ENCODE data around the gene FANCD2. TPM values are rescaled to one million over a fixed set of nuclear protein-coding genes. Genes with fewer than 3 reads are reported as not detected.
"Not testable (repeated sequence)": the region's sequence is repeated elsewhere in the genome, so short reads cannot be mapped to it uniquely, and the experiment has no call there.

Gene FANCD2
- total RNA-seq, 1 donor, result 6.2 TPM

DNA sequence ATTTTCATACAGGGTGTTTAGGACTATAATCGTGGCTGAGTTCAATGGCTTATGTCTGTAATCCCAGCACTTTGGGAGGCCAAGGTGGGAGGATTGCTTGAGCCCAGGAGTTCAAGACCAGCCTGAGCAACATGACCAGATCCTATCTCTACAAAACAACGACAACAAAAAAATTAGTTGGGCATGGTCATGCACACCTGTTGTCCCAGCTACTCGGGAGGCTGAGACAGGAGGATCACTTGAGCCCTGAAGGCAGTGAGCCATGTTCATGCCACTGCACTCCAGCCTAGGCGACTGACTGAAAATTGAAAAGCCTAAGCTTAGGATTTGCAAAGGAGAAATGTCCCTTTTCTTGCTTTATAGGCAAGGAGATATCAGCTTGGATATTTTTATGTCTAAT is 90.7 kb downstream of the FANCD2 start:
- Histone ChIP-seq H3K4me3 (ENCODE audit: insufficient read depth, low read length) (peak overlapping the region; percentile 92), H3K79me2 (ENCODE audit: insufficient read depth, low read length) (peaks cover 62% of the 10 kb centered on the region), H4K20me1 (ENCODE audit: insufficient read depth, low read length) (peaks cover 38% of the 10 kb centered on the region), H3K36me3 (ENCODE audit: insufficient read depth, low read length) (peaks cover 6% of the 10 kb centered on the region), H3K9me3 (ENCODE audit: low read depth, low read length) (no peaks in the 10 kb centered on the region), H3K27me3 (ENCODE audit: insufficient read depth, low read length) (no peaks in the 10 kb centered on the region), H2AFZ (ENCODE audit: low read length) (no peak overlapping the region), H3K4me1 (ENCODE audit: insufficient read depth, low read length) (peaks cover 13% of the 10 kb centered on the region), H3K4me2 (ENCODE audit: insufficient read depth, low read length) (peak overlapping the region; percentile 97), H3K27ac (ENCODE audit: low read depth, low read length) (peak overlapping the region; percentile 87)
- no peak for DNase-seq (ENCODE audit: insufficient read length, low spot score, missing footprints)
- TF ChIP-seq CTCF (IDR thresholded peaks at IDR 0.05; ENCODE audit: extremely low read depth, low read depth, low read length), result no peak

GRCh38 chr3:10119376-10119775 is 93.1 kb downstream of the FANCD2 start:
- no peak overlapping the region for H3K4me2 ChIP-seq (ENCODE audit: insufficient read depth, low read length)
- peaks cover 13% of the 10 kb centered on the region for H3K4me1 ChIP-seq (ENCODE audit: insufficient read depth, low read length)
- no peaks in the 10 kb centered on the region for H3K27me3 ChIP-seq (ENCODE audit: insufficient read depth, low read length)
- H2AFZ ChIP-seq (ENCODE audit: low read length), result no peak overlapping the region
- H3K4me3 ChIP-seq (ENCODE audit: insufficient read depth, low read length), result no peak overlapping the region
- H3K9me3 ChIP-seq (ENCODE audit: low read depth, low read length), result no peaks in the 10 kb centered on the region
- peaks cover 80% of the 10 kb centered on the region for H3K79me2 ChIP-seq (ENCODE audit: insufficient read depth, low read length)
- H4K20me1 ChIP-seq (ENCODE audit: insufficient read depth, low read length), result peaks cover 38% of the 10 kb centered on the region
- H3K27ac ChIP-seq (ENCODE audit: low read depth, low read length), result peak overlapping the region; percentile 17
- peaks cover 6% of the 10 kb centered on the region for H3K36me3 ChIP-seq (ENCODE audit: insufficient read depth, low read length)
- DNase-seq (ENCODE audit: insufficient read length, low spot score, missing footprints), result no peak
- no peak for TF ChIP-seq CTCF (IDR thresholded peaks at IDR 0.05; ENCODE audit: extremely low read depth, low read depth, low read length)

- Histone ChIP-seq H3K27me3 (ENCODE audit: insufficient read depth, low read length) (no peaks in the 10 kb centered on the region), H3K9me3 (ENCODE audit: low read depth, low read length) (no peaks in the 10 kb centered on the region), H3K4me3 (ENCODE audit: insufficient read depth, low read length) (no peak overlapping the region), H4K20me1 (ENCODE audit: insufficient read depth, low read length) (peaks cover 38% of the 10 kb centered on the region), H3K4me2 (ENCODE audit: insufficient read depth, low read length) (no peak overlapping the region), H3K36me3 (ENCODE audit: insufficient read depth, low read length) (peaks cover 13% of the 10 kb centered on the region), H3K4me1 (ENCODE audit: insufficient read depth, low read length) (peaks cover 13% of the 10 kb centered on the region), H3K79me2 (ENCODE audit: insufficient read depth, low read length) (peaks cover 88% of the 10 kb centered on the region), H2AFZ (ENCODE audit: low read length) (no peak overlapping the region), H3K27ac (ENCODE audit: low read depth, low read length) (no peak overlapping the region)
- no peak for TF ChIP-seq CTCF (IDR thresholded peaks at IDR 0.05; ENCODE audit: extremely low read depth, low read depth, low read length)
- no peak for DNase-seq (ENCODE audit: insufficient read length, low spot score, missing footprints)
Measured at GRCh38 chr3:10121064-10121463, 94.8 kb downstream of the FANCD2 start.

DNA sequence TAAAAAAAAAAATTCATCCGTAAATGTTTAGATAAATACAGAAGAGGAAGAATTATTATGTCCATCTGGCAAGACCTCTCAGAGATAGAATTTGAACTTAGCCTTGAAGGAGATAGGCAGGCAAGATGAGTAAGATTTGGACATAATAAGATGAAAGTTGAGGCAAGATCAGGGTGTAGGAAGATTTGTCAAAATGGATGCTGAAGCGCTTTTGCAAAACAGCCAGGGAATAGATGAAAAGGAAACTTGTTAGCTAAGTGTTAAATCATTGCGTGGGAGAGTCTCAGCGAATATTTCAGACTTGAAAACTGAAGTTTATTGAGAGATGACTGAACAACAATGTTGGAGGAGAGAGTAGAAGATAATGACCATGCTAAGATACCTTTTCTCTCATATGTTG is 96.5 kb downstream of the FANCD2 start:
- Histone ChIP-seq H3K27me3 (ENCODE audit: insufficient read depth, low read length) (no peaks in the 10 kb centered on the region), H3K4me1 (ENCODE audit: insufficient read depth, low read length) (peaks cover 4% of the 10 kb centered on the region), H3K36me3 (ENCODE audit: insufficient read depth, low read length) (peaks cover 25% of the 10 kb centered on the region), H3K4me2 (ENCODE audit: insufficient read depth, low read length) (no peak overlapping the region), H3K79me2 (ENCODE audit: insufficient read depth, low read length) (peaks cover 71% of the 10 kb centered on the region), H4K20me1 (ENCODE audit: insufficient read depth, low read length) (peaks cover 23% of the 10 kb centered on the region), H3K4me3 (ENCODE audit: insufficient read depth, low read length) (no peak overlapping the region), H2AFZ (ENCODE audit: low read length) (no peak overlapping the region), H3K9me3 (ENCODE audit: low read depth, low read length) (no peaks in the 10 kb centered on the region), H3K27ac (ENCODE audit: low read depth, low read length) (no peak overlapping the region)
- no peak for TF ChIP-seq CTCF (IDR thresholded peaks at IDR 0.05; ENCODE audit: extremely low read depth, low read depth, low read length)
- DNase-seq (ENCODE audit: insufficient read length, low spot score, missing footprints), result no peak

GRCh38 chr3:10135872-10136271 is 109.6 kb downstream of the FANCD2 start:
- H3K4me3 ChIP-seq (ENCODE audit: insufficient read depth, low read length); H3K27ac ChIP-seq (ENCODE audit: low read depth, low read length); H3K36me3 ChIP-seq (ENCODE audit: insufficient read depth, low read length); H3K79me2 ChIP-seq (ENCODE audit: insufficient read depth, low read length); H4K20me1 ChIP-seq (ENCODE audit: insufficient read depth, low read length); H3K4me1 ChIP-seq (ENCODE audit: insufficient read depth, low read length); H3K27me3 ChIP-seq (ENCODE audit: insufficient read depth, low read length); H2AFZ ChIP-seq (ENCODE audit: low read length); DNase-seq (ENCODE audit: insufficient read length, low spot score, missing footprints); H3K4me2 ChIP-seq (ENCODE audit: insufficient read depth, low read length); H3K9me3 ChIP-seq (ENCODE audit: low read depth, low read length): not testable (repeated sequence)
